ENCODE results near the gene TTBK2. TPM values are rescaled to one million over a fixed set of nuclear protein-coding genes. Genes with fewer than 3 reads are reported as not detected.
"Not testable (repeated sequence)": the region's sequence is repeated elsewhere in the genome, so short reads cannot be mapped to it uniquely, and the experiment has no call there.

The TTBK2 gene
- total and polyA plus RNA-seq, 2 donors (not counting 3 experiments of a cell fraction or from before 2014, with no cell fraction given): 4.4 to 17.1 TPM

DNA sequence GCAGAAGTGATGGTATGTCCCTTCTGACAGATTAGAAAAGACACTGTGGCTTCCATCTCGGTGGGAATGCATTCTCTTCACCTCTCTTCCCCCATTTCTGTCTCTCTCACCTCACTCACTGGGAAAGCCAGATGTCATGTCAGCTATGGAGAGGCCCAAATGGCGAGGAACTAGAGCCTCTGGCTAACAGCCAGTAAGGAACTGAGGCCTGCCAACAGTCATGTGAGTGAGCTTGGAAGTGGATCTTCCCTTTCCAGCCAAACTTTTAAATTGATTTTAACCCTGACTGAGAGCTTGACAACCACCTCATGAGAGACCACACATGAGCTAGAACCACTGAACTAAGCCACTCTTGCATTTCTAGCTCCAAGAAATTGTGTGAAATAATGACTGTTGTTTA lies 148.4 kb downstream of the TTBK2 start:
- H3K4me2 ChIP-seq (ENCODE audit: insufficient read depth, low read length): no peak overlapping the region
- H3K27ac ChIP-seq (ENCODE audit: insufficient read depth, low read depth, low read length): no peak overlapping the region
- H3K36me3 ChIP-seq (ENCODE audit: control insufficient read depth in 2 of 2, extremely low read depth in 1 of 2, insufficient read depth in 2 of 2, low read length in 2 of 2): peaks cover 0 to 4% of the 10 kb centered on the region in 2 experiments
- dilution Hi-C loops (cut with MboI; ENCODE audit: extremely low pct_ligation_motif_present, low sequenced_read_pairs) (no loop called here), intact Hi-C loops (cut with micrococcal nuclease) (no loop called here)
- H3K4me1 ChIP-seq (ENCODE audit: control insufficient read depth, extremely low read depth, insufficient read depth, low read length): no peaks in the 10 kb centered on the region
- no peaks in the 10 kb centered on the region for H3K79me2 ChIP-seq (ENCODE audit: control insufficient read depth, insufficient read depth, low read length)
- ChIA-PET CTCF (no interaction called here), POLR2A (no interaction called here)
- H3K9me1 ChIP-seq (replicated peaks; ENCODE audit: control insufficient read depth, extremely low read depth, insufficient read depth, low read length): no peaks in the 10 kb centered on the region
- H3K9ac ChIP-seq (replicated peaks; ENCODE audit: extremely low read depth, insufficient read depth, low read length): no peak overlapping the region
- H3K4me3 ChIP-seq (replicated peaks in 1 of 3; ENCODE audit: insufficient read depth in 1 of 3, low read depth in 1 of 3, low read length in 3 of 3): no peak overlapping the region
- BruUV-seq (replicated peaks): no TSS peak
- TF ChIP-seq POLR2A (IDR thresholded peaks at IDR 0.05; ENCODE audit: low read depth, low read length): no peak
- H3K9me3 ChIP-seq (replicated peaks; ENCODE audit: control insufficient read depth, insufficient read depth, low read length): no peaks in the 10 kb centered on the region
- DNase-seq (ENCODE audit: low read depth, low spot score) (no peak), FAIRE-seq (no peak)
- H2AFZ ChIP-seq (ENCODE audit: low read depth, low read length): no peak overlapping the region
- no peaks in the 10 kb centered on the region for H3K27me3 ChIP-seq (ENCODE audit: control insufficient read depth in 2 of 2, insufficient read depth in 2 of 2, low read length in 2 of 2)
- H4K20me1 ChIP-seq (replicated peaks; ENCODE audit: control insufficient read depth, extremely low read depth, insufficient read depth, low read length): no peaks in the 10 kb centered on the region

DNA sequence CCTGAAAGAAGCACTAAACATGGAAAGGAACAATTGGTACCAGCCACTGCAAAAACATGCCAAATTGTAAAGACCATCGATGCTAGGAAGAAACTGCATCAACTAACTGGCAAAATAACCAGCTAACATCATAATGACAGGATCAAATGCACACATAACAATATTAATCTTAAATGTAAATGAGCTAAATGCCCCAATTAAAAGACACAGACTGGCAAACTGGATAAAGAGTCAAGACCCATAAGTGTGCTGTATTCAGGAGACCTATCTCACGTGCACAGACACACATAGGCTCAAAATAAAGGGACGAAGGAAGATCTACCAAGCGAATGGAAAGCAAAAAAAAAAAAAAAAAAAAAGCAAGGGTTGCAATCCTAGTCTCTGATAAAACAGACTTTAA lies 154.5 kb downstream of the TTBK2 start:
- POLR2A ChIA-PET; H3K9me3 ChIP-seq (replicated peaks; ENCODE audit: control insufficient read depth, insufficient read depth, low read length); H3K27ac ChIP-seq (ENCODE audit: insufficient read depth, low read depth, low read length); BruUV-seq (replicated peaks); H3K4me3 ChIP-seq (replicated peaks in 1 of 3; ENCODE audit: insufficient read depth in 1 of 3, low read depth in 1 of 3, low read length in 3 of 3); H3K4me1 ChIP-seq (ENCODE audit: control insufficient read depth, extremely low read depth, insufficient read depth, low read length); H3K9ac ChIP-seq (replicated peaks; ENCODE audit: extremely low read depth, insufficient read depth, low read length); FAIRE-seq; H3K4me2 ChIP-seq (ENCODE audit: insufficient read depth, low read length); H3K79me2 ChIP-seq (ENCODE audit: control insufficient read depth, insufficient read depth, low read length); H4K20me1 ChIP-seq (replicated peaks; ENCODE audit: control insufficient read depth, extremely low read depth, insufficient read depth, low read length); intact Hi-C loops (cut with micrococcal nuclease); H2AFZ ChIP-seq (ENCODE audit: low read depth, low read length); H3K27me3 ChIP-seq (ENCODE audit: control insufficient read depth in 2 of 2, insufficient read depth in 2 of 2, low read length in 2 of 2); H3K9me1 ChIP-seq (replicated peaks; ENCODE audit: control insufficient read depth, extremely low read depth, insufficient read depth, low read length); dilution Hi-C loops (cut with MboI; ENCODE audit: extremely low pct_ligation_motif_present, low sequenced_read_pairs); DNase-seq (ENCODE audit: low read depth, low spot score); H3K36me3 ChIP-seq (ENCODE audit: control insufficient read depth in 2 of 2, extremely low read depth in 1 of 2, insufficient read depth in 2 of 2, low read length in 2 of 2): not testable (repeated sequence)
- CTCF ChIA-PET: interaction anchor here (1.0 kb wide), 1 partner anchor 10 kb away, joined by 4 read pairs; no protein-coding TSS in a partner anchor

DNA sequence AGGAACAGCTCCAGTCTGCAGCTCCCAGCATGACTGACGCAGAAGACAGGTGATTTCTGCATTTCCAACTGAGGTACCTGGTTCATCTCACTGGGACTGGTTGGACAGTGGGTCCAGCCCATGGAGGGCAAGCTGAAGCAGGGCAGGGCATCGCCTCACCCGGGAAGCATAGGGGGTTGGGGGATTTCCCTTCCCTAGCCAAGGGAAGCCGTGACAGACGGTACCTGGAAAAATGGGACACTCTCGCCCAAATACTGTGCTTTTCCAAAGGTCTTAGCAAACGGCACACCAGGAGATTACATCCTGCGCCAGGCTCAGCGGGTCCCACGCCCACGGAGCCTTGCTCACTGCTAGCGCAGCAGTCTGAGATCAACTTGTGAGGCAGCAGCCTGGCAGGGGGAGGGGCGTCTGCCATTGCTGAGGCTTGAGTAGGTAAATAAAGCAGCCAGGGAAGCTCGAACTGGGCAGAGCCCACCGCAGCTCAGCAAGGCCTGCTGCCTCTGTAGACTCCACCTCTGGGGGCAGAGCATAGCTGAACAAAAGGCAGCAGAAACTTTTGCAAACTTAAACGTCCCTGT lies 156.3 kb downstream of the TTBK2 start:
- H3K9me1 ChIP-seq (replicated peaks; ENCODE audit: control insufficient read depth, extremely low read depth, insufficient read depth, low read length); DNase-seq (ENCODE audit: low read depth, low spot score); intact Hi-C loops (cut with micrococcal nuclease); dilution Hi-C loops (cut with MboI; ENCODE audit: extremely low pct_ligation_motif_present, low sequenced_read_pairs); H3K27ac ChIP-seq (ENCODE audit: insufficient read depth, low read depth, low read length); H3K4me2 ChIP-seq (ENCODE audit: insufficient read depth, low read length); H4K20me1 ChIP-seq (replicated peaks; ENCODE audit: control insufficient read depth, extremely low read depth, insufficient read depth, low read length); H3K9me3 ChIP-seq (replicated peaks; ENCODE audit: control insufficient read depth, insufficient read depth, low read length); BruUV-seq (replicated peaks); H3K4me3 ChIP-seq (replicated peaks in 1 of 3; ENCODE audit: insufficient read depth in 1 of 3, low read depth in 1 of 3, low read length in 3 of 3); H3K27me3 ChIP-seq (ENCODE audit: control insufficient read depth in 2 of 2, insufficient read depth in 2 of 2, low read length in 2 of 2); H3K36me3 ChIP-seq (ENCODE audit: control insufficient read depth in 2 of 2, extremely low read depth in 1 of 2, insufficient read depth in 2 of 2, low read length in 2 of 2); FAIRE-seq; H3K79me2 ChIP-seq (ENCODE audit: control insufficient read depth, insufficient read depth, low read length); H2AFZ ChIP-seq (ENCODE audit: low read depth, low read length); H3K9ac ChIP-seq (replicated peaks; ENCODE audit: extremely low read depth, insufficient read depth, low read length); H3K4me1 ChIP-seq (ENCODE audit: control insufficient read depth, extremely low read depth, insufficient read depth, low read length); POLR2A ChIA-PET: not testable (repeated sequence)
- CTCF ChIA-PET: interaction anchor here (1.6 kb wide), 1 partner anchor 9 kb away, joined by 3 read pairs; no protein-coding TSS in a partner anchor

DNA sequence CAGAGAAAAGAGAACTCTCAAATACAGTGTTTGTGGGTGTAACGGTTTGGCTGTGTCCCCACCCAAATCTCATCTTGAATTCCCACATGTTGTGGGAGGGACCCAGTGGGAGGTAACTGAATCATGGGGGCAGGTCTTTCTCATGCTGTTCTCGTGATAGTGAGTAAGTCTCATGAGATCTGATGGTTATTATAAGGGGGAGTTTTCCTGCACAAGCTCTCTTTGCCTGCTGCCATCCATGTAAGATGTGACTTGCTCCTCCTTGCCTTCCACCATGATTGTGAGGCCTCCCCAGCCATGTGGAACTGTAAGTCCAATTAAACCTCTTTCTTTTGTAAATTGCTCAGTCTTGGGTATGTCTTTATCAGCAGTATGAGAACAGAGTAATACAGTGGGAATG lies 158.8 kb downstream of the TTBK2 start:
- H2AFZ ChIP-seq (ENCODE audit: low read depth, low read length); H3K9ac ChIP-seq (replicated peaks; ENCODE audit: extremely low read depth, insufficient read depth, low read length); CTCF ChIA-PET; H3K9me3 ChIP-seq (replicated peaks; ENCODE audit: control insufficient read depth, insufficient read depth, low read length); H3K79me2 ChIP-seq (ENCODE audit: control insufficient read depth, insufficient read depth, low read length); H3K4me2 ChIP-seq (ENCODE audit: insufficient read depth, low read length); POLR2A ChIA-PET; H3K4me1 ChIP-seq (ENCODE audit: control insufficient read depth, extremely low read depth, insufficient read depth, low read length); FAIRE-seq; BruUV-seq (replicated peaks); DNase-seq (ENCODE audit: low read depth, low spot score); dilution Hi-C loops (cut with MboI; ENCODE audit: extremely low pct_ligation_motif_present, low sequenced_read_pairs); H3K27ac ChIP-seq (ENCODE audit: insufficient read depth, low read depth, low read length); H3K27me3 ChIP-seq (ENCODE audit: control insufficient read depth in 2 of 2, insufficient read depth in 2 of 2, low read length in 2 of 2); H3K9me1 ChIP-seq (replicated peaks; ENCODE audit: control insufficient read depth, extremely low read depth, insufficient read depth, low read length); H3K4me3 ChIP-seq (replicated peaks in 1 of 3; ENCODE audit: insufficient read depth in 1 of 3, low read depth in 1 of 3, low read length in 3 of 3); H4K20me1 ChIP-seq (replicated peaks; ENCODE audit: control insufficient read depth, extremely low read depth, insufficient read depth, low read length); intact Hi-C loops (cut with micrococcal nuclease); H3K36me3 ChIP-seq (ENCODE audit: control insufficient read depth in 2 of 2, extremely low read depth in 1 of 2, insufficient read depth in 2 of 2, low read length in 2 of 2): not testable (repeated sequence)
